HepG2 (cell line): ENCODE results near the gene ZCCHC4. TPM values are rescaled to one million over a fixed set of nuclear protein-coding genes. Genes with fewer than 3 reads are reported as not detected.

Experiments used
- EED ChIP-seq: sonication (generic); formaldehyde crosslinking; IDR thresholded peaks from 2 replicates; pipeline ENCODE4 v1.5.0; 2020; ENCODE audit warnings: mild to moderate bottlenecking, missing genetic modification reagents
- GATAD2A ChIP-seq: IDR thresholded peaks from 2 replicates; pipeline ENCODE4 v1.6.1; 2016
- HNRNPLL ChIP-seq: fragments of 200-400 bp; formaldehyde crosslinking; IDR thresholded peaks from 2 replicates; pipeline ENCODE4 v1.6.1; 2017; ENCODE audit warnings: mild to moderate bottlenecking, low read depth, low read length; ENCODE audit not compliant: poor library complexity, severe bottlenecking
- IRF9 ChIP-seq: sonication (generic); formaldehyde crosslinking; IDR thresholded peaks from 2 replicates; pipeline ENCODE4 v1.8.0; 2022; ENCODE audit warnings: missing genetic modification reagents, mild to moderate bottlenecking, borderline replicate concordance
- MED8 ChIP-seq: sonication (generic); formaldehyde crosslinking; IDR thresholded peaks from 2 replicates; pipeline ENCODE4 v1.8.1; 2023; ENCODE audit warnings: mild to moderate bottlenecking, missing genetic modification reagents; ENCODE audit not compliant: insufficient replicate concordance
- ZNF180 ChIP-seq: sonication (generic); formaldehyde crosslinking; IDR thresholded peaks from 2 replicates; pipeline ENCODE4 v1.4.0; 2020; ENCODE audit warnings: low read depth, missing genetic modification reagents, borderline replicate concordance
- ZNF260 ChIP-seq: sonication (generic); formaldehyde crosslinking; IDR thresholded peaks from 2 replicates; pipeline ENCODE4 v1.4.0; 2020; ENCODE audit warnings: missing genetic modification reagents, low read depth, mild to moderate bottlenecking, borderline replicate concordance
- ZNF563 ChIP-seq: sonication (generic); formaldehyde crosslinking; IDR thresholded peaks from 2 replicates; pipeline ENCODE4 v1.8.0; 2022; ENCODE audit warnings: mild to moderate bottlenecking, moderate library complexity, missing genetic modification reagents
- ZNF609 ChIP-seq: sonication (generic); formaldehyde crosslinking; IDR thresholded peaks from 2 replicates; pipeline ENCODE4 v1.4.0; 2020; ENCODE audit warnings: mild to moderate bottlenecking, missing genetic modification reagents, borderline replicate concordance
- ZNF674 ChIP-seq: sonication (generic); formaldehyde crosslinking; IDR thresholded peaks from 2 replicates; pipeline ENCODE4 v1.5.0; 2020; ENCODE audit warnings: low read depth, mild to moderate bottlenecking, missing genetic modification reagents
- ZSCAN20 ChIP-seq: sonication (generic); formaldehyde crosslinking; IDR thresholded peaks from 2 replicates; pipeline ENCODE4 v1.4.0; 2020; ENCODE audit warnings: missing genetic modification reagents, mild to moderate bottlenecking, borderline replicate concordance
- ZSCAN30 ChIP-seq: sonication (generic); formaldehyde crosslinking; IDR thresholded peaks from 2 replicates; pipeline ENCODE4 v1.5.0; 2020; ENCODE audit warnings: mild to moderate bottlenecking, missing genetic modification reagents
- polyA plus RNA-seq, 8 experiments: library from polyadenylated mRNA; depleted of rRNA in 3 of 8; stranded (reverse) in 7 of 8; unstranded in 1 of 8; fragments of >200 nt; fragmentation: Illumina TruSeq in 4 of 8; extraction: Trizol in 4 of 8; gene quantifications; 2 replicates each; pipeline versions ENCODE4 v1.2.1 to v1.2.3, GENCODE V29; 2011 to 2016; ENCODE audit warnings: low read depth in 4 of 8, missing spikeins in 1 of 8, mixed read lengths in 1 of 8; ENCODE audit not compliant: insufficient read depth in 1 of 8
- total RNA-seq, 5 experiments: library from RNA; depleted of rRNA; stranded (reverse); fragments of >200 nt; fragmentation: Illumina TruSeq; extraction: Trizol; gene quantifications; 2 replicates each; pipeline ENCODE4 v1.2.3, GENCODE V29; 2016; ENCODE audit warnings: low read depth in 1 of 5
- TF ChIP-seq, protein P1 (sequence below): sonication (generic); formaldehyde crosslinking; conservative IDR thresholded peaks from 2 replicates; pipeline ENCODE4 v1.4.0; 2020; ENCODE audit warnings: mild to moderate bottlenecking, missing genetic modification reagents, moderate library complexity
- TF ChIP-seq, protein P2 (sequence below): sonication (generic); formaldehyde crosslinking; IDR thresholded peaks from 2 replicates; pipeline ENCODE4 v1.5.0; 2020; ENCODE audit warnings: mild to moderate bottlenecking, missing genetic modification reagents
- TF ChIP-seq, protein P3 (sequence below): sonication (generic); formaldehyde crosslinking; IDR thresholded peaks from 2 replicates; pipeline ENCODE4 v1.8.1; 2022; ENCODE audit warnings: mild to moderate bottlenecking, missing genetic modification reagents

ZCCHC4 gene
- total and polyA plus RNA-seq, 2 of the 13 experiments (the other 11 are each of a cell fraction or from before 2014, with no cell fraction given): 13.2 to 15.0 TPM

DNA sequence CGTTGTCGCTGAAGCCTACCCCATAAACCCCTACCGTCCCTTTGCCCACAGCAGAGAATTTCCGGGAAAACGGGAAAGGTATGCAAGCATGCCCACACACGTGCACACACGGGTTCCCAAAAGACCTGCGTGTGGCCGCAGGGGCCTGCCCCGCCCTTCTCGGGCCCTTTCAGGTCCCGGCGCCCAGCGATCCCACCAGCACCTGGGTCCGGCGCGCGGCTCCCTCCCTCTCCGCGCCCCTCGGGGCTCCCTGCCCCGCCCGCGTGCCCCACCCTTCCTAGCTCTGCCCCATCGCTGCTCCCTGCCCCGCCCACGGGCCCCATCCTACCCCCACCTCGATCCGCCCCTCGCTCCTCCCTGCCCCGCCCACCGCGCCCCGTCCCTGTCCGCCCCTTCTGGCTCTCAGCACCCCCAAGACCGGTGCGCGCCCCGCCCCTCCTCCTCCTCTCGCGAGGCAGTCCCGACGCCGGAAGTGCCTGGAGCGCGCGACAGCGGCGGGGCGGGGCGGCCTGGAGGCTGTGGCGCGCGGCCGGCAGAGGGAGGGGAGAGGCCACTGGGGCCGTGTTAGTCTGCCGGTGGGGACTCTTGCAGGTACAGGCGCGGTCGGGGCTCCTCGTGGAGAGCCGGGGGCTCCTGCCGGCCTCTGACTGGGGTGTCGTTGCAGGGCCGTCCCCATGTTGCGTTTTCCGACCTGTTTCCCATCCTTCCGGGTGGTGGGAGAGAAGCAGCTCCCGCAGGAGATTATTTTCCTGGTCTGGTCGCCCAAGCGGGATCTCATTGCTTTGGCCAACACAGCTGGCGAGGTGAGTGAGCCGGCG is 64.4 kb downstream of the ZCCHC4 start, which contains the start of gene ANAPC4 (continued):
- TF ChIP-seq MED8 (CRISPR knock-in tag): no peak
- TF ChIP-seq ZNF260 (CRISPR knock-in tag): no peak
- TF ChIP-seq ZNF609: no peak
- no peak; the same call in 1 of the 2 replicates for TF ChIP-seq IRF9
- no peak for TF ChIP-seq EED (CRISPR knock-in tag)
- TF ChIP-seq, protein P1, sequence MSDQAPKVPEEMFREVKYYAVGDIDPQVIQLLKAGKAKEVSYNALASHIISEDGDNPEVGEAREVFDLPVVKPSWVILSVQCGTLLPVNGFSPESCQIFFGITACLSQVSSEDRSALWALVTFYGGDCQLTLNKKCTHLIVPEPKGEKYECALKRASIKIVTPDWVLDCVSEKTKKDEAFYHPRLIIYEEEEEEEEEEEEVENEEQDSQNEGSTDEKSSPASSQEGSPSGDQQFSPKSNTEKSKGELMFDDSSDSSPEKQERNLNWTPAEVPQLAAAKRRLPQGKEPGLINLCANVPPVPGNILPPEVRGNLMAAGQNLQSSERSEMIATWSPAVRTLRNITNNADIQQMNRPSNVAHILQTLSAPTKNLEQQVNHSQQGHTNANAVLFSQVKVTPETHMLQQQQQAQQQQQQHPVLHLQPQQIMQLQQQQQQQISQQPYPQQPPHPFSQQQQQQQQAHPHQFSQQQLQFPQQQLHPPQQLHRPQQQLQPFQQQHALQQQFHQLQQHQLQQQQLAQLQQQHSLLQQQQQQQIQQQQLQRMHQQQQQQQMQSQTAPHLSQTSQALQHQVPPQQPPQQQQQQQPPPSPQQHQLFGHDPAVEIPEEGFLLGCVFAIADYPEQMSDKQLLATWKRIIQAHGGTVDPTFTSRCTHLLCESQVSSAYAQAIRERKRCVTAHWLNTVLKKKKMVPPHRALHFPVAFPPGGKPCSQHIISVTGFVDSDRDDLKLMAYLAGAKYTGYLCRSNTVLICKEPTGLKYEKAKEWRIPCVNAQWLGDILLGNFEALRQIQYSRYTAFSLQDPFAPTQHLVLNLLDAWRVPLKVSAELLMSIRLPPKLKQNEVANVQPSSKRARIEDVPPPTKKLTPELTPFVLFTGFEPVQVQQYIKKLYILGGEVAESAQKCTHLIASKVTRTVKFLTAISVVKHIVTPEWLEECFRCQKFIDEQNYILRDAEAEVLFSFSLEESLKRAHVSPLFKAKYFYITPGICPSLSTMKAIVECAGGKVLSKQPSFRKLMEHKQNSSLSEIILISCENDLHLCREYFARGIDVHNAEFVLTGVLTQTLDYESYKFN (CRISPR knock-in tag): no peak; the same call in 1 of the 2 replicates
- no peak for TF ChIP-seq ZSCAN20 (CRISPR knock-in tag)
- TF ChIP-seq, protein P2, sequence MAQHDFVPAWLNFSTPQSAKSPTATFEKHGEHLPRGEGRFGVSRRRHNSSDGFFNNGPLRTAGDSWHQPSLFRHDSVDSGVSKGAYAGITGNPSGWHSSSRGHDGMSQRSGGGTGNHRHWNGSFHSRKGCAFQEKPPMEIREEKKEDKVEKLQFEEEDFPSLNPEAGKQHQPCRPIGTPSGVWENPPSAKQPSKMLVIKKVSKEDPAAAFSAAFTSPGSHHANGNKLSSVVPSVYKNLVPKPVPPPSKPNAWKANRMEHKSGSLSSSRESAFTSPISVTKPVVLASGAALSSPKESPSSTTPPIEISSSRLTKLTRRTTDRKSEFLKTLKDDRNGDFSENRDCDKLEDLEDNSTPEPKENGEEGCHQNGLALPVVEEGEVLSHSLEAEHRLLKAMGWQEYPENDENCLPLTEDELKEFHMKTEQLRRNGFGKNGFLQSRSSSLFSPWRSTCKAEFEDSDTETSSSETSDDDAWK (CRISPR knock-in tag): no peak
- no peak for TF ChIP-seq GATAD2A (CRISPR knock-in tag)
- TF ChIP-seq, protein P3, sequence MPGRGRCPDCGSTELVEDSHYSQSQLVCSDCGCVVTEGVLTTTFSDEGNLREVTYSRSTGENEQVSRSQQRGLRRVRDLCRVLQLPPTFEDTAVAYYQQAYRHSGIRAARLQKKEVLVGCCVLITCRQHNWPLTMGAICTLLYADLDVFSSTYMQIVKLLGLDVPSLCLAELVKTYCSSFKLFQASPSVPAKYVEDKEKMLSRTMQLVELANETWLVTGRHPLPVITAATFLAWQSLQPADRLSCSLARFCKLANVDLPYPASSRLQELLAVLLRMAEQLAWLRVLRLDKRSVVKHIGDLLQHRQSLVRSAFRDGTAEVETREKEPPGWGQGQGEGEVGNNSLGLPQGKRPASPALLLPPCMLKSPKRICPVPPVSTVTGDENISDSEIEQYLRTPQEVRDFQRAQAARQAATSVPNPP (CRISPR knock-in tag): no peak
- TF ChIP-seq ZNF674 (CRISPR knock-in tag): no peak
- no peak for TF ChIP-seq ZNF180 (CRISPR knock-in tag)
- TF ChIP-seq ZNF563 (CRISPR knock-in tag): peak; percentile 68; the same call in 1 of the 2 replicates
- no peak for TF ChIP-seq ZSCAN30 (CRISPR knock-in tag)
- peak; percentile 40 for TF ChIP-seq HNRNPLL
